ENCODE measurements around the gene BTBD18. TPM values are rescaled to one million over a fixed set of nuclear protein-coding genes. Genes with fewer than 3 reads are reported as not detected.
A peak's percentile ranks its signal among the peaks of the same experiment; 100 is the strongest.

Gene BTBD18
- total RNA-seq, 1 experiment from 2014 or later: not detected

DNA sequence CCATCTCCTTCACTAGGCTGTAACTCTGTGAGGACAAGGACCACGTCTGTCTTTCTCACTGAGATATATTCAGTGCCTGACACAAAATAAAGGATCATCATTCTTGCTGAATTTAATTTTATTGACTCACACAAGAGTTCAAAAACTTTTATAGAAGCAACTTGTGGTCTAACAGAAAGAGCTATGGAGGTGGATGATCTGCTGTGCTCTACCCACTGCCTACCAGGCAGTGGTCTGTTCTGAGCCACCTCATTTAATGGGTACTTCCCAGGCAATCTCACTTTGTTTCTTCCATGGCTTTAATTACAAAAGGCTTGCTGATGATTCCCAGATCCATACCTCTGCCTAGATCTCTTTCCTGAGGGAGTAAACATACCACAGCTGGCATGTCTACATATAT lies 4.7 kb downstream of the BTBD18 start:
- Mint-ChIP-seq H3K4me3 (ENCODE audit: unreplicated experiment) (no peak overlapping the region), H3K4me1 (ENCODE audit: insufficient read depth, unreplicated experiment) (no peaks in the 10 kb centered on the region), H3K27ac (ENCODE audit: low read depth, unreplicated experiment) (peak overlapping the region; percentile 74), H3K36me3 (ENCODE audit: insufficient read depth, unreplicated experiment) (peaks cover 60% of the 10 kb centered on the region), H3K9me3 (ENCODE audit: unreplicated experiment) (no peaks in the 10 kb centered on the region), H3K27me3 (ENCODE audit: insufficient read depth, unreplicated experiment) (no peaks in the 10 kb centered on the region)
- no TSS peak for BruUV-seq (replicated peaks)
- TF ChIP-seq, protein P1, sequence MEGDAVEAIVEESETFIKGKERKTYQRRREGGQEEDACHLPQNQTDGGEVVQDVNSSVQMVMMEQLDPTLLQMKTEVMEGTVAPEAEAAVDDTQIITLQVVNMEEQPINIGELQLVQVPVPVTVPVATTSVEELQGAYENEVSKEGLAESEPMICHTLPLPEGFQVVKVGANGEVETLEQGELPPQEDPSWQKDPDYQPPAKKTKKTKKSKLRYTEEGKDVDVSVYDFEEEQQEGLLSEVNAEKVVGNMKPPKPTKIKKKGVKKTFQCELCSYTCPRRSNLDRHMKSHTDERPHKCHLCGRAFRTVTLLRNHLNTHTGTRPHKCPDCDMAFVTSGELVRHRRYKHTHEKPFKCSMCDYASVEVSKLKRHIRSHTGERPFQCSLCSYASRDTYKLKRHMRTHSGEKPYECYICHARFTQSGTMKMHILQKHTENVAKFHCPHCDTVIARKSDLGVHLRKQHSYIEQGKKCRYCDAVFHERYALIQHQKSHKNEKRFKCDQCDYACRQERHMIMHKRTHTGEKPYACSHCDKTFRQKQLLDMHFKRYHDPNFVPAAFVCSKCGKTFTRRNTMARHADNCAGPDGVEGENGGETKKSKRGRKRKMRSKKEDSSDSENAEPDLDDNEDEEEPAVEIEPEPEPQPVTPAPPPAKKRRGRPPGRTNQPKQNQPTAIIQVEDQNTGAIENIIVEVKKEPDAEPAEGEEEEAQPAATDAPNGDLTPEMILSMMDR (IDR thresholded peaks at IDR 0.05; ENCODE audit: unreplicated experiment): no peak
- ChIA-PET POLR2A (interaction anchor here (1.3 kb wide), 1 partner anchor 30 kb away, joined by 4 read pairs; no protein-coding TSS in a partner anchor), CTCF (interaction anchor here (2.2 to 9.9 kb wide), 2 partner anchors 14 to 54 kb away, joined by 7 to 115 read pairs; partner anchors contain the start of gene CTNND1)
- no peak for DNase-seq (ENCODE audit: unreplicated experiment)
- intact Hi-C loops (cut with micrococcal nuclease): no loop called here

DNA sequence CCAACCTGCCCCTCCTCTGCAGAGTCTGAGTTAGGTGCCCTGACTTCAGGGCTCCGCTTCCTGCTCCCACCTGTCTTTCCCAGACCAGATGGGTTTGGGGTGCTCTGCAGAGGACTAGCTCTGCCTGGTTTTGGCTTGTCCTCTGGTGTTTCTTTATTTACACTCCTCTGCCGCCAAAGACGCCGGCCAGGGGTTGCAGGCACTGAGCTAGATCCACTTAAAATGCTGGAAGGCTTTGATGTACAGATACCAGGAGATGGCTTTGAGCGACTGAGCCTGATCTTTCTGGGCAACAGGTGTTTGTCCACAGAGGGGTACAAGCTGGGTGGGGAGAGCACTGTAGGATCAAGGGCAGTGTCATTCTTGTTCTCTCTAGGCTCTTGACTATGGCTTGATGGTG lies 6.4 kb downstream of the BTBD18 start:
- Mint-ChIP-seq H3K4me3 (ENCODE audit: unreplicated experiment) (no peak overlapping the region), H3K9me3 (ENCODE audit: unreplicated experiment) (no peaks in the 10 kb centered on the region), H3K36me3 (ENCODE audit: insufficient read depth, unreplicated experiment) (peaks cover 72% of the 10 kb centered on the region), H3K27ac (ENCODE audit: low read depth, unreplicated experiment) (no peak overlapping the region), H3K4me1 (ENCODE audit: insufficient read depth, unreplicated experiment) (no peaks in the 10 kb centered on the region), H3K27me3 (ENCODE audit: insufficient read depth, unreplicated experiment) (no peaks in the 10 kb centered on the region)
- POLR2A ChIA-PET: interaction anchor here (0.6 to 5.9 kb wide), 5 partner anchors 18 to 159 kb away, joined by 3 to 109 read pairs (median 4); partner anchors contain the start of gene CTNND1
- CTCF ChIA-PET: interaction anchor here (0.5 to 9.9 kb wide), 5 partner anchors 11 to 767 kb away, joined by 3 to 115 read pairs (median 3); no protein-coding TSS in a partner anchor
- DNase-seq (ENCODE audit: unreplicated experiment): no peak
- intact Hi-C loops (cut with micrococcal nuclease): no loop called here
- no TSS peak for BruUV-seq (replicated peaks)
- TF ChIP-seq, protein P1 (IDR thresholded peaks at IDR 0.05; ENCODE audit: unreplicated experiment): no peak

DNA sequence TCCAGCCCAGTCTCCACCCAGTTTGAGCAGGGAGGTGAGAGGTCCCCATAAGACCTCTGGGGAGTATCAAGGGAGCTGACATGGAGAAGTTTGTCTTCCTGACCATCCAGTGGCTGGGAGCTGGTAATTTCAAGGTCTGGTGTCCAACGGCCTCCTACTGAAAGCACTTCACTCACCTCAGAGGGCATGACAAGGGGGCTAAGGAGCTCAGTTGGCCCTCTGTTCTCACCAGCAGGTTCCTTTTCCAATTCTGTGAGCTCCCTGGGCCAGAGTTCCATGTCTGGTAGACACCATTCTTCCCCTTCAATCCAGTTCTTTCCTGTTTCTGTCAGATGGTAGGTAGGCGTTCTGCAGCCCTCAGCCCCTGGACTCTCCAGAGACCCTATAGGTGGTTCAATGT lies 7.3 kb downstream of the BTBD18 start:
- POLR2A ChIA-PET: interaction anchor here (0.7 to 5.9 kb wide), 5 partner anchors 19 to 55 kb away, joined by 4 to 109 read pairs (median 6); partner anchors contain the start of genes CTNND1, MED19 and TMX2
- CTCF ChIA-PET: interaction anchor here (0.7 to 9.9 kb wide), 5 partner anchors 11 to 230 kb away, joined by 3 to 115 read pairs (median 3); partner anchors contain the start of gene UBE2L6

DNA sequence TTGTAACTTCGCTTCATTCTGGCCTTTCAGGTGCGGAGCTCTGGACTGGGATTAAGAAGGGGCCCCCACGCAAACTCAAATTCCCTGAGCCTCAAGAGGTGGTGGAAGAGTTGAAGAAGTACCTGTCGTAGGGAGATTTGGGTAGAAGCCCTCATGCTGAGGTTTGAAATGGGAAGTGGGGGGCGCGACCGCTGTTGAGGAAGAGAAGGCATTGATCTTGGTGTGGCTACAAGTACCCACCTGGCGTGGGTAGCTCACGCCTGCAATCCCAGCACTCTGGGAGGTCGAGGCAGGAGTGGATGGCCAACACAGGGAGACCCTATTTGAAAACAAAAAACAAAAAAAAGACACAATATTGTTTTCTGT lies 9.5 kb downstream of the BTBD18 start:
- no peaks in the 10 kb centered on the region for H3K9me3 Mint-ChIP-seq (ENCODE audit: unreplicated experiment)
- H3K27ac Mint-ChIP-seq (ENCODE audit: low read depth, unreplicated experiment): peak overlapping the region; percentile 99
- peaks cover 77% of the 10 kb centered on the region for H3K36me3 Mint-ChIP-seq (ENCODE audit: insufficient read depth, unreplicated experiment)
- CTCF ChIA-PET: interaction anchor here (0.6 to 4.4 kb wide), 6 partner anchors 9 to 541 kb away, joined by 3 to 44 read pairs (median 4); partner anchors contain the start of genes BTBD18 and TMX2
- POLR2A ChIA-PET: interaction anchor here (0.6 to 5.9 kb wide), 24 partner anchors 8 to 943 kb away, joined by 3 to 109 read pairs (median 4); partner anchors contain the start of genes BTBD18, CTNND1, MED19 and SLC43A3
- no peak for DNase-seq (ENCODE audit: unreplicated experiment)
- TF ChIP-seq, protein P1 (IDR thresholded peaks at IDR 0.05; ENCODE audit: unreplicated experiment): no peak
- TSS peak; percentile 45 for BruUV-seq (replicated peaks)
- peak overlapping the region; percentile 89 for H3K4me3 Mint-ChIP-seq (ENCODE audit: unreplicated experiment)
- intact Hi-C loops (cut with micrococcal nuclease): no loop called here
- H3K4me1 Mint-ChIP-seq (ENCODE audit: insufficient read depth, unreplicated experiment): no peaks in the 10 kb centered on the region
- H3K27me3 Mint-ChIP-seq (ENCODE audit: insufficient read depth, unreplicated experiment): no peaks in the 10 kb centered on the region

More for the DNA sequence above, 7.3 kb downstream of the BTBD18 start:
- no peaks in the 10 kb centered on the region for H3K4me1 Mint-ChIP-seq (ENCODE audit: insufficient read depth, unreplicated experiment)
- no peak for DNase-seq (ENCODE audit: unreplicated experiment)
- no TSS peak for BruUV-seq (replicated peaks)
- TF ChIP-seq, protein P1 (IDR thresholded peaks at IDR 0.05; ENCODE audit: unreplicated experiment): no peak
- no peak overlapping the region for H3K27ac Mint-ChIP-seq (ENCODE audit: low read depth, unreplicated experiment)
- peaks cover 73% of the 10 kb centered on the region for H3K36me3 Mint-ChIP-seq (ENCODE audit: insufficient read depth, unreplicated experiment)
- no peaks in the 10 kb centered on the region for H3K9me3 Mint-ChIP-seq (ENCODE audit: unreplicated experiment)
- no peaks in the 10 kb centered on the region for H3K27me3 Mint-ChIP-seq (ENCODE audit: insufficient read depth, unreplicated experiment)
- intact Hi-C loops (cut with micrococcal nuclease): no loop called here
- no peak overlapping the region for H3K4me3 Mint-ChIP-seq (ENCODE audit: unreplicated experiment)
